MG63 (cell line): ENCODE measurements around the gene FAM107B. TPM values are rescaled to one million over a fixed set of nuclear protein-coding genes. Genes with fewer than 3 reads are reported as not detected.

Experiments
- DNase-seq: peaks from one replicate; pipeline ENCODE4 v3.0.0-alpha.2; 2020
- H3K27me3 ChIP-seq: fragments of 250-450 bp; sonication (Bioruptor Pico); 2 replicates; pipeline ENCODE4 v1.5.1; 2020; ENCODE audit warnings: mild to moderate bottlenecking, moderate library complexity
- H3K36me3 ChIP-seq: fragments of 250-450 bp; sonication (Bioruptor Pico); 2 replicates; pipeline ENCODE4 v1.5.1; 2020; ENCODE audit warnings: mild to moderate bottlenecking, moderate library complexity
- H3K4me3 ChIP-seq: fragments of 250-450 bp; sonication (Bioruptor Pico); 2 replicates; pipeline ENCODE4 v1.5.1; 2020; ENCODE audit warnings: mild to moderate bottlenecking, moderate library complexity
- H3K9me3 ChIP-seq: fragments of 250-450 bp; sonication (Bioruptor Pico); 2 replicates; pipeline ENCODE4 v1.5.1; 2020; ENCODE audit warnings: mild to moderate bottlenecking, moderate library complexity
- total RNA-seq: library from RNA; depleted of rRNA; stranded (reverse); fragments of >200 nt; shearing (Covaris generic); gene quantifications from 2 replicates; pipeline ENCODE4 v1.2.3, GENCODE V29; 2014; ENCODE audit warnings: low replicate concordance

FAM107B gene
- total RNA-seq, 1 experiment from 2014 or later, result 62.0 TPM

DNA sequence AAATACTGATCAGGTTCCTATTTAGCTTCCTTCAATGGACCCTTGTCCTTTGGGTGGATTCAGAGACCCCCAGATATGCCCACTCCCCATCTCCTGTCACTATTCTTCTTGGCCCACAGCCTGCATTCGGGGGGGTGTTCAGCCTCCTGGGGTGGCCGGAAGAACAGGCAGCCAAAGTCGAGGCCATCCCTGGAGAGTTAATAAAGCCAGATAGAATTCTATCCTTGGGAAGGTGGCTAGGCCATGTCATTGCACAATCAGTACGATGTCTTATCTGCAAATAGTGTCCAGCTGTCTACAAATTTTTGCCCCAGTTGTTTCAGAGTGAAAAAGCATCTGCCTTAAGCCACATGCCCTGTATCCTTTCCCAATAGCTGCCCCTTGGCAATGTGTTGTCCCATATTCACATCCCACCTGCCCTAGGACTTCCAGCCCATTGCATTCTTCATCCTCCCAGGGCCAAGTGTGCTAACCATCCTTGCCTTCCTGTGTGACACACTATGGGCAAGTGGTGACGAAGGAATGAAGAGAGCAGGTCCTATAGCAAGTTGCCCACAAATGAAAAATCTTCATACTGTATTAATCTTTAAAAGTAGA lies 9.9 kb upstream of the FAM107B start:
- H3K9me3 ChIP-seq, result peaks cover 5% of the 10 kb centered on the region
- DNase-seq, result no peak
- no peaks in the 10 kb centered on the region for H3K27me3 ChIP-seq
- H3K4me3 ChIP-seq, result no peak overlapping the region
- no peaks in the 10 kb centered on the region for H3K36me3 ChIP-seq

DNA sequence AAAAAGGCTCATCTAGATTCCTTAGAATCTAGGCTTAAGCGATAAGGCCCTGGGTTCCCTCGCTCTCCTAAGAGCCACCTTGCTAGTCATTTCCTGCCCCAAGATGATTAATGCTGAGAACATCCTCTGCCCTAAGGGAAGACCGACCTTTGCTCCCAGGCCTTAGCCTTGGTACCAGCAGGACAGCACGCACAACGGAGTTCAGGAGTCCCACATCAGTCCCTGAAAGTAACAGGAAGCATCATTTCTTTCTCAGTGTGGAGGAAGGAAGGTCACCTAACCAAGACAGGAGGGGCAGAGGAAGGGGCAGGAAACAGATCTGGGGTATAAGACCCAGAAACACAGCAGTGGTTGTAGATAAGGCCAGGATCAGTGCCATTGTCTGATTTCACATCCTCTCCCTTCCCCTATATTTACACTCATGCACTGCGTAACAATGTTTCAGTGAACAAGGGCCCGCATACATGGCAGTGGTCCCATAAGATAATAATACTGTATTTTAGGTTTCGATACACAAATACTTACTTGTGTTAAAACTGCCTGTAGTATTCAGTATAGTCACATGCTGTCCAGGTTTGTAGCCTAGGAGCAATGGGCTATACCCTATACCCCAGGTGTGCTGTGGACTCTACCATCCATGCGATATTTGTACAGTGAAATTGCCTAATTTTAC lies 8.1 kb upstream of the FAM107B start:
- no peaks in the 10 kb centered on the region for H3K36me3 ChIP-seq
- peaks cover 5% of the 10 kb centered on the region for H3K9me3 ChIP-seq
- no peaks in the 10 kb centered on the region for H3K27me3 ChIP-seq
- peak; percentile 70 for DNase-seq
- no peak overlapping the region for H3K4me3 ChIP-seq

DNA sequence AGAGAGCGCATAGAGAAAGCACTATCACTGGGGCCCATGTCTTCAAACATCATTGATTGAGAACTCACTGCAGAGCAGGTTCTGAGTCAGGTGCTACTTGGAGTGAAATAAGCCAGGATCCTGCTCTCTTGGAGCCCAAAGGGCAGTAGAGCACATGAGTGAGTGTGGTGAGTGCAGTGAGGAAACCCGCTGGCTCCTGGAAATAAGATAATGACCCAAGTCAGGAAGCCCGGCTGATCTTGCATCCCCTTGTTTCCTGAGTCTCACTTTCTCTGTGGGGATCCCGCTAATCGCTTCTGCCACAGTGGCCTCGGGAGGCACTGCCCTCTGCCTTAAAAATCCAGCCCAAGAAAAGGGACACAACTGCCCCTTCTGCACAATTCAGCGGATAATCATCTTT lies 7.1 kb upstream of the FAM107B start:
- H3K36me3 ChIP-seq, result no peaks in the 10 kb centered on the region
- H3K9me3 ChIP-seq, result peaks cover 5% of the 10 kb centered on the region
- DNase-seq, result no peak
- no peaks in the 10 kb centered on the region for H3K27me3 ChIP-seq
- no peak overlapping the region for H3K4me3 ChIP-seq

DNA sequence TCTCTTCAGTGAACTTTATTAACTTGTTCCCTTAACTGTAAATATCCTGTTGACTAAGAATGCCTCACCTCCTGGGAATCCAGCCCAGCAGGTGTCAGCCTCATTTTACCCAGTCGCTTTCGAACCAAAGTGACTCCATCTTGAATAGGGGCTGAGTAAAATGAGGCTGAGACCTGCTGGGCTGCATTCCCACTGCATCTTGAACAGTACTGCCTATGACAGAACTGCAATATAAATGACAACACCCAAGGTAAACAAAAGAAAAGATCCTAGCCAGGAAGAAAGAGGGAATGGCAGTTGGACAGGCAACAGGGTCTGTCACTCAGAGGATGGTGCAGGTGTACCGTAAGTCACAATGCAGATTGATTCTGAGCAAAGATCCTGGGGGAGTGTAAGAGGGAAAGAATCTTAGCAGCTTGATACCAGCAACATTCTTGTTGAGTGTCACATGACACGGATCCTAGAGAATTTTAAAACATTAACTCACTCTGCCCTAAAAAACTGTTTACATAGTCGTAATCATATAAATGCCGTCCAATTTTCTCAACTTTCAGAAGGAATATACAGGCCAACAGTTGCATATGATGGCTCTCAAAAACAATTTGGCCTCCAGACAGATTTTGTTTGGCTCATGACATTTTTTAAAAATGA lies 4.4 kb upstream of the FAM107B start:
- no peaks in the 10 kb centered on the region for H3K36me3 ChIP-seq
- DNase-seq, result peak; percentile 43
- no peak overlapping the region for H3K4me3 ChIP-seq
- no peaks in the 10 kb centered on the region for H3K27me3 ChIP-seq
- H3K9me3 ChIP-seq, result no peaks in the 10 kb centered on the region

DNA sequence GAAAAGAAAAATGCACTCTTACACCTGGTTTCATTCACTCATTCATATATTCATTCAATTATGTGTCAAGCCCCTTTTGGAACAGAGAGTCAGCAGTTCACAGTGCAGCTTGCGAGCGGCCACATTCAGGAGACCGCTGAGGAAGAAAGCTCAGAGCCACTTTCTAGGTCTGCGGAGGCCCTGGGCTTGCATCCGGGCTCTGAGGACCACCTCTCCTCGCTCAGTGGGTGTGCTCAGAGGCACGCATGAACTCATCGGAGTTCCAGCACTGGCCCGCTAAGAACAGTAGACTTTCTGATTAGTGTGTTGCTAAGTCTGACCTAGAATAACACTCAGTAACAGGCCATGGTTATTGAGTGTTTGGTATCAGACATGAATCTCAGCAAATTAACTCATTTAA lies 1.8 kb upstream of the FAM107B start:
- no peak overlapping the region for H3K4me3 ChIP-seq
- no peak for DNase-seq
- H3K36me3 ChIP-seq, result no peaks in the 10 kb centered on the region
- no peaks in the 10 kb centered on the region for H3K9me3 ChIP-seq
- H3K27me3 ChIP-seq, result no peaks in the 10 kb centered on the region

DNA sequence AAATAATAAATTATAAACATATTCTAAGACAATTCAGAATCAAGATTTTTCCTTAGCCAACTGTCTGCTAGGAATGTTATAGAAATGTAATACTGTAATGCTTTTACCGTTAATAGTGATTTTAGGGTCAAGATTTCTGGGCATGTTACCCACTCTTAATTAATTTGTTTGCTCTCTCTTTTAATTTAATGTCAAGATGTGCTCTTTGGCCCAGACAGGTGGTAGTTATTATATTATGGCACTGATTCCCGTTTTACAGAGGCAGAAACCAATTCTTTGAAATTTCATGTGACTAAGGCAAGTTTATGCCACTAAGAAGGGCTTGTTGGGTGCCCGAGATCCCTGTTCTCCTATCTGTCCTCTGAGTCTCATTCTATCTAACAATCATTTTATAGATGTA lies 959 bp upstream of the FAM107B start:
- Histone ChIP-seq H3K27me3 (no peaks in the 10 kb centered on the region), H3K9me3 (no peaks in the 10 kb centered on the region), H3K4me3 (no peak overlapping the region), H3K36me3 (no peaks in the 10 kb centered on the region)
- DNase-seq, result no peak

DNA sequence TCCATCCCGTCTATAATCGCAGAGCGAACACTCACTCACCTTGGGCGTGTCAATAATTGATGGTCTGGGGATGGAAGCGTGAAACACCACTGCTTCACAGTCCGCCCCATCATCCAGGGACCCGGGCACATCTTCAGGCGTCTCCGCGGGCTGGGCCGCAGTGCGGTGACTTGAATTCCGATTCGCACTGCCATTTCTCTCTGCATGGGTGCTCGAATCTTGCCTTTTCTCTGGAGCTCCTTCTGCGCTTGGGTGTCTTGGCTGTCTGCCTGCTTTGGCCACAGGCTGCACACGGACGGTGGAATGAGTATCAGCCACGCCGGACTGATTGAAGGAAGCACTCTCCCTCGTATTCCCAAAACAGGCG lies 500 bp downstream of the FAM107B start:
- Histone ChIP-seq H3K36me3 (no peaks in the 10 kb centered on the region), H3K27me3 (no peaks in the 10 kb centered on the region), H3K4me3 (no peak overlapping the region), H3K9me3 (no peaks in the 10 kb centered on the region)
- no peak for DNase-seq

DNA sequence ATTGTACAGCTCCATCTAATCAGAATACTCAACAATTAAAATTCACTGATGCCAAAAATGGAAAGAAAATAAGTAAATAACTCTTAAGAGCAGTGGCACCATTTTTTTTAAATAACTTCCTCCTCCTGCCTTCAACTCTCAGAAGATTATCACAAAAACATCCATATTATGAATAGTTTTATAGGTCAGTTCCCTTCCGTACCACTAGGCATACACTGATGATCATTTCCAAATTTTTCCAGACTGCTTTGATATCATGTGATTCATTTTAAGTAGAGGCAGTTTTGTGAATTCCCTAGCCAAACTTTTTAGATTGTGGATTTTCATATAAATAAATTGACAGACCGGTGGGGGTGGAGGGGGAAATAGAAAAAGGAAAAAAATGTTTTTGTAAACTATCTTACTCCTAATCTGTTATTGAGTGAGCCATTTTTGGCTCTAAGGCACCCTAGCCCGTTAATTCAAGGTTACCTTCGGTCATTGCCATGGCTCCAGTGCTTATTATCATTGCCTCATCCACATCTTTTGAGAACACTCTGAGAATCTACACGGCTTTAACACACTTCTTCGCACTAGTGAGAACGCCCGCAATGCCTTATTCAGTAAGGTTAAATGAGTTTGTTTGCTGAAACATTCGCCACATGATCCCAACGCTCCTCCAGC lies 1.0 kb downstream of the FAM107B start:
- DNase-seq, result no peak
- H3K9me3 ChIP-seq, result no peaks in the 10 kb centered on the region
- H3K27me3 ChIP-seq, result no peaks in the 10 kb centered on the region
- no peaks in the 10 kb centered on the region for H3K36me3 ChIP-seq
- H3K4me3 ChIP-seq, result no peak overlapping the region

DNA sequence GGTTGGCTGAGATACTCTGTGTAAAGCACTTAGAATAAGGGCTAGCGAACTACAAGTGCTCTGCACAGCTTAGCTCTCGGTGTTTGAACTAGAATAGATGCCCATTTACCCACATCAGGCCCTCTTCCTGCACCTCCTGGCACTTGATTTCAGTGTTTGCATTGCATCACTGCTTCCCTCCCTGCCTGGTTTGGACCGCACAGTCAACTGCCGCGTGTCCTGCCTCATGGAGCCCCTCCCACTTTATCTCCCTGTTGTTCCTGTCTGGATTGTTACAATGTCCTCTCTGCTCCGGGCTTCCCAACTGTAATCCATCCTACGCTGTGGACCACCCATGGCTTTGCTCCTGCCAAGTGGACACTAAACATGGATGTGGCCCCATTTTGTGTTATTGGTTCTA lies 2.3 kb downstream of the FAM107B start:
- no peaks in the 10 kb centered on the region; the same call in 1 of the 2 replicates for H3K9me3 ChIP-seq
- no peak overlapping the region for H3K4me3 ChIP-seq
- H3K36me3 ChIP-seq, result no peaks in the 10 kb centered on the region
- H3K27me3 ChIP-seq, result no peaks in the 10 kb centered on the region
- DNase-seq, result no peak

DNA sequence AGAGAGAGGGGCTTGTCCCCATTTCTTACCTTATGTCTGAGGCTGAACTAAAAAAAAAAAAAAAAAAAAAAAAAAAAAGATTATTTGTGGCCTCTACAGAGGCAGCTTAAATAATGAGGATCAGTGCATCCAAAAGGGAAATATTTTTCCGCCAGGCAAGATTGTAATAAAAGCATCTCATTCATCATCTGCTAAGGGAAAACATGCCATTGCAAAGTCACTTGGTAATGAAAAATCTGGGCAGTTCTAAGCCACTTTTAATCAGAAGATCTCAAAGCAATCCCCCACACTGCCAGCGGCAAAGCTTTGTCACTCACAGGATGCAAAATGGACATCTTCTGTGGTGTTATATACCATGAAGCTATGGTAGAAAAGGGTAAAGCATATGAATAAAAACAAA lies 3.8 kb downstream of the FAM107B start:
- H3K9me3 ChIP-seq, result no peaks in the 10 kb centered on the region; the same call in 1 of the 2 replicates
- H3K4me3 ChIP-seq, result no peak overlapping the region
- H3K36me3 ChIP-seq, result no peaks in the 10 kb centered on the region
- H3K27me3 ChIP-seq, result no peaks in the 10 kb centered on the region
- DNase-seq, result no peak

DNA sequence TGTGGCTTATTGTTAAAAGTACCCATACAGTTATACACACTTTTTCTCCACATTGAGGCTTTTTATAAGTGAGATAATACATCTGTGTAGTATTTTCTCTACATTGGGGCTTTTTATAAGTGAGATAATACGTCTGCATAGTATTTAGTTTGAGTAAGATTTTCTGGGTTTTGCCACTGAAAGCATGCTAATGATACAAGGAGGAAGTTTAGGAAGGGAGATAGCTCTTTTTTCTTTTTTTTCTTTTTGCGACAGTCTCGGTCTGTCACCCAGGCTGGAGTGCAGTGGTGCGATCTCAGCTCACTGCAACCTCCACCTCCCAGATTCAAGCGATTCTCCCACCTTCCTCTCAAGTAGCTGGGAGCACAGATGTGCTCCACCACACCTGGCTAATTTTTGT lies 13.3 kb downstream of the FAM107B start:
- no peaks in the 10 kb centered on the region for H3K36me3 ChIP-seq
- H3K9me3 ChIP-seq, result no peaks in the 10 kb centered on the region
- H3K4me3 ChIP-seq, result no peak overlapping the region
- no peak for DNase-seq
- H3K27me3 ChIP-seq, result no peaks in the 10 kb centered on the region

DNA sequence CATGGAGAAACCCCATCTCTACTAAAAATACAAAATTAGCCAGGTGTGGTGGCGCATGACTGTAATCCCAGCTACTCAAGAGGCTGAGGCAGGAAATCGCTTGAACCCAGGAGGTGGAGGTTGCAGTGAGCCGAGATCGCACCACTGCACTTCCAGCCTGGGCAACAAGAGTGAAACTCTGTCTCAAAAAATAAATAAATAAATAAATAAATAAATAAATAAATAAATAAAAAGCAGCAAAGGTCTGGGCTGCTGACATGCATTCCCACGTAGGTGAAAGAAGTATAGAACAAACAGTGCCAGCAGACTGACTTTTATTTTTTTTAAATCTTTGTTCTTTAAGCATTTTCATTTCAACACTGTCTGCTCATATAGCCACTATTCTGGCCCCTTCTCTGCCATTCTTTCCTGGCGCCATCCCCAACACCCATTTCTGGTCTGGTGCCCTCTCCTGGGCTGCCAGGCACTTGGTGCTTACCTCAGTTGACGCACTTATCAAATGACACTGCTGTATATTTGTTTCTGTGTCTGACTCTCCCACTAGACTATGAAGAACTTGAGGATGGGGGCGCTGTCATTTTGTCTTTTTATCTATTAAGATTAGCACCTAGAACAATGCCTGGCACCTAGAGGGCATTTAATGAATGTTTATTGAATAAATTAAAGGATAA lies 15.6 kb downstream of the FAM107B start:
- no peaks in the 10 kb centered on the region for H3K9me3 ChIP-seq
- H3K36me3 ChIP-seq, result no peaks in the 10 kb centered on the region
- DNase-seq, result no peak
- H3K27me3 ChIP-seq, result no peaks in the 10 kb centered on the region
- no peak overlapping the region for H3K4me3 ChIP-seq

DNA sequence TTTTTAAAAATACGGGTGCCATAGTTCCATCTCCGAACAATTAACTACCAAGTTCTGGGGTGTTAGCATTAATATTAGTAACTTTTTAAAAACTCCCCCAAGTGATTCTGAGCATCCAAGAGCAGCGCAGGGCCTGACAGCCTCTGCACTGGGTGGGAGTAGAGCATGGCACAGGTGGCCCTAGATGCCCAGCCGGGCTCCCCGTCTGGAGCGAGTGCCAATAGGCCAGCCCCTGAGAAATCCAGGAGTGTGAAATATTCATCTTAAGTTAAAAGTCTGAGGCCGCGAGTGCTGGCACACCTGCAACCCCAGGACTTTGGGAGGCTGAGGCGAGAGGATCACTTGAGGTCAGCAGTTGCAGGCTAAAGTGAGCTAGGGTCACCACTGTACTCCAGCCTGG lies 16.2 kb downstream of the FAM107B start:
- Histone ChIP-seq H3K4me3 (no peak overlapping the region), H3K27me3 (no peaks in the 10 kb centered on the region), H3K36me3 (no peaks in the 10 kb centered on the region), H3K9me3 (no peaks in the 10 kb centered on the region)
- no peak for DNase-seq

DNA sequence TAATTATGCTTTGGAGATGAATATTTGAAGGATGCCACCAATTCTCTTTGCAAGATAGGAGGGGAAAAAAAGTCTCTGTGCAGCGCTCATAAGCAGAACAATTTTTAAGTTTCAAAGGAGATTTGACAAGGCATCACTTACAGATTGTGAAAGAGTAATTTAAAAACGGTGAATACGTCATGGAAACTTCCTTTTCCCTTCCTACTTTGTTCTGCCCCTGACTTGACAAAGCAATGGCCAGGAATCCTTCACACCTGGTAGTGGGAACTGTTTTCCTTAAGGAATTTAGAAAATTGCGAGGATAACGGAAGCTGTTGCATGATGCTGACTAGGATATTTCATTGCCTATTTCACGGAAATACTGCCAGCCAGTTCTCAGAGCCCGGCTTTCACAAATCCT lies 16.7 kb downstream of the FAM107B start:
- H3K9me3 ChIP-seq, result no peaks in the 10 kb centered on the region
- DNase-seq, result no peak
- no peaks in the 10 kb centered on the region for H3K27me3 ChIP-seq
- H3K36me3 ChIP-seq, result no peaks in the 10 kb centered on the region
- H3K4me3 ChIP-seq, result no peak overlapping the region

DNA sequence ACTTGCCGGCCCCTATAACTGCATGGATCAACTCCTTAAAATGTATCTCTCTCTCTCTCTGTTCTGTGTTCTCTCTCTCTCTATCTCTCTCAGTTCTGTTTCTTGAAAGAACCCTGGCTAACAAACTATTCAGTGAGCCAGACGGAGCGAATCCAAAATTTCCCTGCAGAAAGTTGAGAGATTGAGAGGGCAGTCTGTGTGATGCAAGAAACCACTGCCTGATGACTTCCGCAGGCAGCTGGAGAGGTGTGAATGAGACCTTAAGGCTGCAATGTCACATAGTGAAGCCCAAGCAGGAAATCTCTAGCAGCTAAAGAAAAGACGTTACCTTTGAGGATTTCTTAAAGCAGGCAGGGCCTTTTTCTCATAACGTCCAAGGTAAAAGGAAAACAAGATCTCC lies 17.3 kb downstream of the FAM107B start:
- Histone ChIP-seq H3K36me3 (no peaks in the 10 kb centered on the region), H3K9me3 (no peaks in the 10 kb centered on the region), H3K4me3 (no peak overlapping the region), H3K27me3 (no peaks in the 10 kb centered on the region)
- DNase-seq, result no peak

DNA sequence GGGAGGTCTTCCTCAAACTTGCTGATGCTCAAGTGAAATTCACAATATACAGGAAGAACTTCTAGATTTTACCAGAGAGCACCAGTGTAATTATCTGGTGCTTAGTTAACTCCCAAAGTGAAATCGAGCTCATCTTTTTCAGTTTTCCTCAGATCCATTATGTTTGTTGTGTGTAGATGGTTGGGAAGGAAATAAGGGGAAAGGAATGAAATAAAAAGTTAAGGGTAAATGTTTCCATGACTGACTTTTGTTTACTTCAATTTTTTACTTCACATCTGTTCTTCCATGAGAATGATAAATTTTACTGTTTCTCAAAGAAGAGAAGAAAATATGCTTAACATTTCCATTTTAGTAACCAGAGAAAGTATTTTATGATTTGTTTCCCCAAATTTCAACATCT lies 21.3 kb downstream of the FAM107B start:
- H3K36me3 ChIP-seq, result no peaks in the 10 kb centered on the region
- H3K4me3 ChIP-seq, result no peak overlapping the region
- no peaks in the 10 kb centered on the region for H3K27me3 ChIP-seq
- DNase-seq, result no peak
- no peaks in the 10 kb centered on the region for H3K9me3 ChIP-seq

DNA sequence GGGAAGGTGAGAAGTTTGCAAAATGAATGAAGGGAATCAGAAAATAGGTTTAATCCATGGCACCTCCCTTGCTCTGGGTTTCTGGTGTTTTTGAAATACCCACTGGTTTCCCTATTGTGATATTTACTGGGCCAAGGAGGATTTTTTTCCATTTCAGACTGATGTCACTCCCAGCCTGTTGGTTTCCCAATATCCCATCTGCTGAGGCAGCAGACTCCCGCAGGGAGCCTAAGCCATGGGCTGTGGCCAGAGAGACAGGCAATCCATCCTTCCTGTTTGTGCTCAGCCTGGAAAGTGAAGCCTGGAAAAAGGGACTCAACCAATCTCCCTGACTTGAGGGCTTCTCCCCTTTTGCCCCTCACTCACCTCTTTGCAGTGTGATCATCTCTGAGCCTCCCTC lies 22.8 kb downstream of the FAM107B start:
- Histone ChIP-seq H3K27me3 (no peaks in the 10 kb centered on the region), H3K36me3 (no peaks in the 10 kb centered on the region), H3K9me3 (0 out of 2 replicates have a peak, but pooled peaks cover 1% of the 10 kb centered on the region), H3K4me3 (no peak overlapping the region)
- peak; percentile 80 for DNase-seq
